Neural crest cell (in vitro differentiated cells): Measurements from ENCODE around the gene FBXO36. TPM values are rescaled to one million over a fixed set of nuclear protein-coding genes. Genes with fewer than 3 reads are reported as not detected.

Experiments used
- DNase-seq: peaks from one replicate; pipeline ENCODE4 v3.0.0; 2021; ENCODE audit warnings: low read depth, mixed read lengths, low spot score
- H3K27ac Mint-ChIP-seq: one replicate; pipeline ENCODE4 v1.8.0; 2021; ENCODE audit warnings: mild to moderate bottlenecking, mixed read lengths; ENCODE audit not compliant: unreplicated experiment
- H3K27me3 Mint-ChIP-seq: 2 replicates; pipeline ENCODE4 v1.8.0; 2021; ENCODE audit warnings: low read depth, mild to moderate bottlenecking, mixed read lengths
- H3K36me3 Mint-ChIP-seq: 2 replicates; pipeline ENCODE4 v1.8.0; 2021; ENCODE audit warnings: low read depth, mild to moderate bottlenecking, mixed read lengths
- H3K4me1 Mint-ChIP-seq: 2 replicates; pipeline ENCODE4 v1.8.0; 2021; ENCODE audit warnings: mixed read lengths
- H3K4me3 Mint-ChIP-seq: one replicate; pipeline ENCODE4 v1.8.0; 2021; ENCODE audit warnings: mild to moderate bottlenecking, mixed read lengths
- H3K9me3 Mint-ChIP-seq: 2 replicates; pipeline ENCODE4 v1.8.0; 2021; ENCODE audit warnings: mixed read lengths
- CTCF ChIP-seq: fragments of 200-600 bp; sonication (generic); conservative IDR thresholded peaks from 2 replicates; pipeline ENCODE4 v1.5.0; 2021; ENCODE audit warnings: antibody characterized with exemption, mild to moderate bottlenecking
- total RNA-seq: library from RNA; stranded (reverse); gene quantifications from 2 replicates; pipeline ENCODE4 v1.2.1, GENCODE V29; 2021

The FBXO36 gene
- total RNA-seq, 1 donor from 2014 or later, result 3.5 TPM

DNA sequence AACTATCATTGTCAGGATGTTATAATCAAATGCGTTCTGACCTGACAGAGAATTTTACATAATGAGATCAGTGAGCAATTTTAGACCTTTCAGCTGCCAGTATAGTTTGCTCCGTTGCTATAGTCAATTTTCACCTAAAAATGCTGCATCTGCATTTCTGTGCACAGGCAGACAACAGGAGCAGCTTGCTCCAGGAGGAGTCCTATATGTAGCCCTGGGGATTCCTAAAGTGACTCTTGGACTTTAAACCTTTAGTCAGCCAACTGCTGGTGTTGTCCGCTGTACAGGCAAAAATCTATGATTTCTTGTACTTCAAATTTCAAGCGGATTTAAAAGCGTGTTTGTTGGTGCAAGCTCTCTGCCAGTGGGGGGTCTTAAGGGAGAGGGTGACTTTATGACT, 120.7 kb downstream of the FBXO36 start:
- H3K4me3 Mint-ChIP-seq, result no peak overlapping the region
- H3K4me1 Mint-ChIP-seq, result no peaks in the 10 kb centered on the region
- no peaks in the 10 kb centered on the region for H3K9me3 Mint-ChIP-seq
- no peak for DNase-seq
- peaks cover 8% of the 10 kb centered on the region for H3K36me3 Mint-ChIP-seq
- H3K27me3 Mint-ChIP-seq, result no peaks in the 10 kb centered on the region
- no peak overlapping the region for H3K27ac Mint-ChIP-seq
- TF ChIP-seq CTCF, result no peak

DNA sequence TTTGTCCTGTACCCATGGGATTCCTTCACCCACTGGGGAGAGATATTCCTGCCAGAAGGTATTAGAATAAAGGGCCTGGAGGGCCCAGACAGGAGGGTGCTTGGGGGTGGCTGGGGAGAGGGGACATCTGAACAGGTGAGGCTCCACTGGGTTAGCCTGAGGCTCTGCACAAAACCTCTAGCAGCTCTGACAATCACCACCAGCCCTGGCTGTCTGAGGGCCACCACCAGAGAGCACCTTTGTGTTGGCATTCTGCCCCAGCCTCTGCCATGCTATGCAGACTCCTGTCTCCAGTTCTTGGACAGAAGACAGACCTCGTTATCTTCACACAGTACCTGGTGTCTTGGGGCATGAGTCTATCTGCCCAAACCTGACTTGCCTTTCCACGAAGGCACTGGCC, 121.2 kb downstream of the FBXO36 start:
- Mint-ChIP-seq H3K27ac (no peak overlapping the region), H3K4me3 (no peak overlapping the region)
- TF ChIP-seq CTCF, result no peak

GRCh38 chr2:230046491-230046890, 124.2 kb downstream of the FBXO36 start:
- no peaks in the 10 kb centered on the region for H3K9me3 Mint-ChIP-seq
- no peak overlapping the region for H3K27ac Mint-ChIP-seq
- no peak for DNase-seq
- no peak for TF ChIP-seq CTCF
- H3K4me1 Mint-ChIP-seq, result no peaks in the 10 kb centered on the region
- no peak overlapping the region for H3K4me3 Mint-ChIP-seq
- H3K27me3 Mint-ChIP-seq, result no peaks in the 10 kb centered on the region
- peaks cover 8% of the 10 kb centered on the region for H3K36me3 Mint-ChIP-seq

More for the DNA sequence above, 121.2 kb downstream of the FBXO36 start:
- H3K4me1 Mint-ChIP-seq, result no peaks in the 10 kb centered on the region
- H3K36me3 Mint-ChIP-seq, result peaks cover 8% of the 10 kb centered on the region
- no peak for DNase-seq
- no peaks in the 10 kb centered on the region for H3K27me3 Mint-ChIP-seq
- no peaks in the 10 kb centered on the region for H3K9me3 Mint-ChIP-seq

GRCh38 chr2:230048010-230048671, 125.8 kb downstream of the FBXO36 start:
- Mint-ChIP-seq H3K4me3 (no peak overlapping the region), H3K9me3 (no peaks in the 10 kb centered on the region), H3K27me3 (no peaks in the 10 kb centered on the region), H3K36me3 (peaks cover 8% of the 10 kb centered on the region), H3K27ac (no peak overlapping the region), H3K4me1 (no peaks in the 10 kb centered on the region)
- no peak for DNase-seq
- TF ChIP-seq CTCF, result no peak

DNA sequence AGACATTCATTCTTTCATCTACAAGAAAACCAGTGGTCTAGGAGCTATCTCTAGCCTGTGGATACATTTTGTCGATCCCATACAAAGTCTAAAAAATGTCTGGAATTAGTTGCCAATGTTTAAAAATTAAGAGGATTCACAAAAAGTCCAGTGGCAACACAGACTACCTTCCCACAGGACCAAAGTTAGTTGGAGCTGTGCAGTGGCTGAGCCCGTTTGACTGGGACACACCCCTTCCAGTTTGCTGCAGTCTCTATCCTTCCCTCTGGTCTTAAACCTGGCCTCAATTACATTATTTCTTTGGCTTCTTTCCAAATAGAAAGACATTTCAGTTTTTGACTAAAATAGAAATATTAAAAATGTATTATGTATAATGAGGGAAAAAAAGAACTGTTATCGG, 127.8 kb downstream of the FBXO36 start:
- no peak for TF ChIP-seq CTCF
- Mint-ChIP-seq H3K9me3 (no peaks in the 10 kb centered on the region), H3K36me3 (peaks cover 8% of the 10 kb centered on the region), H3K4me1 (no peaks in the 10 kb centered on the region), H3K27ac (no peak overlapping the region), H3K4me3 (no peak overlapping the region), H3K27me3 (no peaks in the 10 kb centered on the region)
- no peak for DNase-seq
